H1 (cell line): ENCODE results near the gene RIN2. TPM values are rescaled to one million over a fixed set of nuclear protein-coding genes. Genes with fewer than 3 reads are reported as not detected.

Experiments
- BRCA1 ChIP-seq: IDR thresholded peaks from 2 replicates; pipeline ENCODE4 v1.6.1; 2012; ENCODE audit warnings: low read depth, low read length, improper control_type of control experiment
- EGR1 ChIP-seq: IDR thresholded peaks from 2 replicates; pipeline ENCODE4 v1.6.1; 2011; ENCODE audit warnings: low read depth, low read length, borderline replicate concordance
- JUND ChIP-seq: IDR thresholded peaks from 2 replicates; pipeline ENCODE4 v1.6.1; 2011; ENCODE audit warnings: mild to moderate bottlenecking, improper control_type of control experiment, low read length
- POLR2A ChIP-seq, 2 experiments: IDR thresholded peaks; 1 replicate in 1 of 2; 2 replicates in 1 of 2; pipeline ENCODE4 v1.6.1; 2011; ENCODE audit warnings: low read depth in 2 of 2, low read length in 2 of 2, mild to moderate bottlenecking in 2 of 2; ENCODE audit errors: control extremely low read depth in 1 of 2
- TAF1 ChIP-seq: IDR thresholded peaks from 2 replicates; pipeline ENCODE4 v1.6.1; 2011; ENCODE audit warnings: mild to moderate bottlenecking, low read depth, low read length
- polyA plus RNA-seq, 7 experiments: library from polyadenylated mRNA; depleted of rRNA in 3 of 7; stranded (reverse) in 5 of 7; unstranded in 2 of 7; fragments of >200 nt in 5 of 7; fragments of 200-250 nt in 2 of 7; gene quantifications; 1 replicate in 5 of 7; 2 replicates in 1 of 7; 4 replicates in 1 of 7; pipeline versions ENCODE4 v1.2.1 to v1.2.3, GENCODE V29; 2011 to 2013; ENCODE audit warnings: missing spikeins in 2 of 7, mixed read lengths in 2 of 7
- total RNA-seq: library from RNA; stranded (reverse); fragmentation: NEBNext Ultra II Directional; extraction: Animal tissue kit (Norgen Biotek cat#: 25700); gene quantifications from 2 replicates; pipeline ENCODE4 v1.2.1, GENCODE V29; 2021

Gene RIN2
- total and polyA plus RNA-seq, 2 of the 8 experiments (the other 6 are each of a cell fraction or from before 2014, with no cell fraction given): 0.20 to 1.3 TPM

DNA sequence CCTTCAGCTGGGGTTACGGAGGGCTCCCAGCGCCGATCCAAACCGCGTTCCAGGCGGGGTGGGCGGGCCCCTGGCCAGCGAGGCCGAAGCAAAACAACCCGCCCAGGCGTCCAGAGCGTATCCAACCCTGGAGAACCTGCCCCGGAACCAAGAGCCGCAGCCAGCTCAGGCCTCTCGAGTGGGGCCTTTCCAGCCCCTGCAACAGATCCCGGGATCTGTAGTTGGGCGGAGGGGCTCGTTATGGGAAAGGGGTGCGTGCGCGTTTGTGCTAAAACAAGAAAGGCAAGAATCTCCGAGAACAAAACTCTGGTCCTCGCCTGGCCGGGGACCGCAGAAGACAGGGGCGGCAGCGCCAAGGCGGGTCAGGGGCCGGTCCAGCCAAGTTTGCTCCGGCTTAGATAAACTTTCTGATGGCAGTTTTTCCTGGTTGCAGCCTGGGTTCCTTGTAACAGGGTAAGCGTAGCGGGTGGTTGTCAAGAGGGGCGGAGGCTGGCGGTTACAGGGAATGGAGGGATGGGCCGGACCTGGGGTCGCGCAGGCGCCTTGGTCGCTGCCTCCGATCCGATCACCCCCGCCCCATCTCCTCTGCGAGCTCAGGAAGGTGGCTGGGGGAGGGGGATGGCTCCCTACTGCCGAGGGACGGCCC lies 448 bp upstream of the RIN2 start (continued):
- TF ChIP-seq BRCA1 (no peak), TAF1 (0 out of 2 replicates have a peak, but pooled peaks have one; percentile 28), JUND (no peak), EGR1 (0 out of 2 replicates have a peak, but pooled peaks have one; percentile 2), POLR2A (IDR thresholded peaks at IDR 0.05; ENCODE audit: control extremely low read depth in 1 of 2, low read depth in 2 of 2, low read length in 2 of 2) (0 out of 3 replicates have a peak, but pooled peaks of 1 of the 2 experiments have one; percentile 23)
